ENCODE results near the gene DSC2.
"Not testable (repeated sequence)": the region's sequence is repeated elsewhere in the genome, so short reads cannot be mapped to it uniquely, and the experiment has no call there.

The DSC2 gene

GRCh38 chr18:31129398-31130115, 27.3 kb upstream of the DSC2 start:
- TF ChIP-seq, protein P1, sequence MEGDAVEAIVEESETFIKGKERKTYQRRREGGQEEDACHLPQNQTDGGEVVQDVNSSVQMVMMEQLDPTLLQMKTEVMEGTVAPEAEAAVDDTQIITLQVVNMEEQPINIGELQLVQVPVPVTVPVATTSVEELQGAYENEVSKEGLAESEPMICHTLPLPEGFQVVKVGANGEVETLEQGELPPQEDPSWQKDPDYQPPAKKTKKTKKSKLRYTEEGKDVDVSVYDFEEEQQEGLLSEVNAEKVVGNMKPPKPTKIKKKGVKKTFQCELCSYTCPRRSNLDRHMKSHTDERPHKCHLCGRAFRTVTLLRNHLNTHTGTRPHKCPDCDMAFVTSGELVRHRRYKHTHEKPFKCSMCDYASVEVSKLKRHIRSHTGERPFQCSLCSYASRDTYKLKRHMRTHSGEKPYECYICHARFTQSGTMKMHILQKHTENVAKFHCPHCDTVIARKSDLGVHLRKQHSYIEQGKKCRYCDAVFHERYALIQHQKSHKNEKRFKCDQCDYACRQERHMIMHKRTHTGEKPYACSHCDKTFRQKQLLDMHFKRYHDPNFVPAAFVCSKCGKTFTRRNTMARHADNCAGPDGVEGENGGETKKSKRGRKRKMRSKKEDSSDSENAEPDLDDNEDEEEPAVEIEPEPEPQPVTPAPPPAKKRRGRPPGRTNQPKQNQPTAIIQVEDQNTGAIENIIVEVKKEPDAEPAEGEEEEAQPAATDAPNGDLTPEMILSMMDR (IDR thresholded peaks at IDR 0.05; ENCODE audit: extremely low read depth, missing control alignments): no peak
- no peak for DNase-seq (ENCODE audit: low spot score)

GRCh38 chr18:31125878-31126277, 23.7 kb upstream of the DSC2 start:
- TF ChIP-seq, protein P1 (IDR thresholded peaks at IDR 0.05; ENCODE audit: extremely low read depth, missing control alignments): no peak
- DNase-seq (ENCODE audit: low spot score): no peak

DNA sequence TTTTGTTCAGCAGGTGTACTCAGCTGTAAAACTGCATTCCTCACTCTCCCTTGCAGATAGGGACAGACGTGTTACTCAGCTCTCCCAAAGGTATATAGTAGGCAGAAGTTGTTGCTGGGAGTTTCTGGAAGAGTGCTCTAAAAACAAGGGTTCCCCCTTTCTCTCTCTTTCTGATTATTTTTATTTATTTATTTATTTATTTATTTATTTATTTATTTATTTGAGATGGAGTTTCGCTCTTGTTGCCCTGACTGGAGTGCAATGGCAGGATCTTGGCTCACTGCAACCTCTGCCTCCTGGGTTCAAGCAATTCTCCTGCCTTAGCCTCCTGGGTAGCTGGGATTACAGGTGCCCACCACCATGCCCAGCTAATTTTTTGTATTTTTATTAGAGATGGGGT, 20.9 kb upstream of the DSC2 start:
- not testable (repeated sequence) for DNase-seq (ENCODE audit: low spot score)

DNA sequence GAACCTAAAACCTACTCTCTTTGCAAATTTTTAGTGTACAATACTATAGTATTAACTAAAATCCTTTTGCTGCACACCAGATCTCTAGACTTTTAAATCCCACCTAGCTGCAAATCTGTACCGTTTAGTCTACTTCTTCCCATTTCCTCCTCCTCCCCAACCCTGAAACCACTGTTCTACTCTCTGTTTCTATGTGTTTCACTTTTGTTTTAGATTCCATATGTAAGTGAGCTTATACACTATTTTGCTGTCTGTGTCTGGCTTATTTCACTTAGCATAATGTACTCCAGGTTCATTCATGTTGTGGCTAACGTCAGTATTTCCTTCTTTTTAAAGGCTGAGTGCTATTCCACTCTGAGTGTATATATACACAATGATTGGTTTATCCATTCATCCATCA, 18.4 kb upstream of the DSC2 start:
- TF ChIP-seq, protein P1 (IDR thresholded peaks at IDR 0.05; ENCODE audit: extremely low read depth, missing control alignments): no peak
- no peak for DNase-seq (ENCODE audit: low spot score)

DNA sequence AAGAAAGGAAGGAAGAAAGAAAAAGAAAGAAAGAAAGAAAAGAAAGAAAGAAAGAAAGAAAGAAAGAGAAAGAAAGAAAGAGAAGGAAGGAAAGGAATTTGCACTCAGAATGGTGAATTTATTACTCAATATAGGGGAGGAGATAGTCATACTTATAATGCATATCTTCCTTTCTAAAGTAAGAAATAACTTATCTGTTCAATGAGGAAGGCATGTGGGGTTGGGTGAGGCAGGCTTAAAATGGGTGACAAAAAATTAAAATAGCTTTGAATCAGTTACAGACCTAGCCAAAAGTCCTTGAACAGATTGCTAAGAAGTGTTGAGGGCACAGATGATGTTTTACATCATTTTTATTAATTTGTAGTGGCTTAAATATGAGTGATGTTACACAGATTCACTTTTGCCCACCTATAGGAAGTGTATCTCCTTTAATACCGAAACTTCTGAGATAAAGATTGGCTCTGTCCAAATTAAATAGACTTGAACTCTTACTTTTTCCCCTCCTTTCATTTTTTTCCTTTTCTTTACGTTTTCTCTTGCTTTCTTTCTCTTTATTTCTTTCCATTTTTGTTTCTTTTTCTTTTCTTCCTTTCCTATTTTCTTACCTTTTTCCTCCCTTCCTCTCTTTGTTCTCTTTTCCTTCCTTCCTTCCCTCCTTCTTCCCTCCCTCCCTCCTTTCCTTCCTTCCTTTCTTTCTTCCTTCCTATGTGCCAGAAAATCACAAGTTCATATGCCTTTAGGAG, 14.8 kb upstream of the DSC2 start:
- DNase-seq (ENCODE audit: low spot score): no peak
- TF ChIP-seq, protein P1 (IDR thresholded peaks at IDR 0.05; ENCODE audit: extremely low read depth, missing control alignments): no peak

GRCh38 chr18:31112804-31113203, 10.6 kb upstream of the DSC2 start:
- no peak for DNase-seq (ENCODE audit: low spot score)
- TF ChIP-seq, protein P1 (IDR thresholded peaks at IDR 0.05; ENCODE audit: extremely low read depth, missing control alignments): no peak

DNA sequence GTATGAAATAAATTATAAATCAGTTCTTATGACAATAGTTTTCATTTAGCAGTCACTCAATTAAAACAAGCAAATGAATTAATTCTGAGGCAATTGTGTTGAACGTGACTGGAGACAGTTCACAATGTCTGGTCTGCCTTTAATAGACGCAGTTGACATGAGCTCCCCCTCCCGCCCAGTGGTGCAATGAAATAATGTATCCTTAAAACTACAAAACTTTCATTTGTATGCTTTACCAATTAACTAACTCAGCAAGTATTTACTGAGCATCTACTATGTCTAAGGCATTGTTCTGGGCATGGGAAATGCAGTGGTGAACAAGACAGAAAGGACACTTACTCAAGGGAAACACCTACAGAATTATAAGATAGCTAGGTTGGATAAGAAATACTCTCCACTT, 3.5 kb upstream of the DSC2 start:
- TF ChIP-seq, protein P1 (IDR thresholded peaks at IDR 0.05; ENCODE audit: extremely low read depth, missing control alignments): no peak
- DNase-seq (ENCODE audit: low spot score): no peak
